Measurements from ENCODE around the gene XIRP1.

GRCh38 chr3:39196671-39197356, 4.4 kb upstream of the XIRP1 start:
- TF ChIP-seq POLR2A (IDR thresholded peaks at IDR 0.05) (no peak), CTCF (IDR thresholded peaks at IDR 0.05) (no peak)
